Pancreas (tissue), 10 donors: Measurements from ENCODE around the gene ROR2. TPM values are rescaled to one million over a fixed set of nuclear protein-coding genes. Genes with fewer than 3 reads are reported as not detected.

Source experiments
- ATAC-seq, 4 donors: fragments of 200-7000 bp; cut with Tn5 transposase; one replicate each; pipeline versions ENCODE4 v1.8.0 to v1.9.1; 2020; ENCODE audit warnings: mild to moderate bottlenecking in 4 of 4, moderate library complexity in 4 of 4
- DNase-seq, 6 donors: peaks; one replicate each; pipeline ENCODE4 v3.0.0-alpha.2; 2020
- FAIRE-seq: peaks from 2 replicates; lab custom pipeline; 2012; peaks lifted over from hg19 to GRCh38; lab: Jason Lieb, UNC
- H3K27ac ChIP-seq, 4 donors: fragments of 200-600 bp; sonication (generic); 1 replicate in 3 of 4; 2 replicates in 1 of 4; pipeline versions ENCODE4 v1.5.0 to v1.8.0; 2020
- H3K27me3 ChIP-seq, 4 donors: fragments of 200-600 bp; one replicate each; pipeline ENCODE4 v1.8.0; 2021
- H3K36me3 ChIP-seq, 3 donors: fragments of 200-600 bp; sonication (generic) in 1 of 3; one replicate each; pipeline versions ENCODE4 v1.5.0 to v1.8.0; 2020 to 2021
- H3K4me1 ChIP-seq, 3 donors: fragments of 200-600 bp; one replicate each; pipeline ENCODE4 v1.8.0; 2021
- H3K4me3 ChIP-seq, 4 donors: fragments of 200-600 bp; sonication (generic) in 2 of 4; one replicate each; pipeline versions ENCODE4 v1.5.0 to v1.8.0; 2020 to 2021
- H3K9me3 ChIP-seq, 4 donors: fragments of 200-600 bp; one replicate each; pipeline ENCODE4 v1.8.0; 2021
- WGBS, 2 donors: extraction: QIAGEN DNeasy Blood & Tissue Kit; methylation state at CpG; one replicate each; pipeline ENCODE4 v1.1.7; 2013; 5-methylcytosine and 5-hydroxymethylcytosine counted together
- intact Hi-C, 3 donors: fragments of 100-400 bp; cut with DNase I; formaldehyde crosslinking; loops; one replicate each; pipeline versions ENCODE4 v1.11.1 to v1.14.2; 2022
- polyA plus RNA-seq, 2 donors: library from polyadenylated mRNA; stranded (reverse); fragments of 200-250 nt; gene quantifications; one replicate each; pipeline ENCODE4 v1.2.3, GENCODE V29; 2013
- total RNA-seq, 6 donors: library from RNA; stranded (reverse); fragmentation: NEBNext Ultra II Directional in 4 of 6; extraction: Animal tissue kit (Norgen Biotek cat#: 25700) in 4 of 6; gene quantifications; one replicate each; pipeline versions ENCODE4 v1.2.1 to v1.2.4, GENCODE V29; 2021 to 2023
- TF ChIP-seq, protein P1 (sequence below), 4 donors: fragments of 200-600 bp; sonication (generic) in 3 of 4; IDR thresholded peaks; one replicate each; pipeline versions ENCODE4 v1.5.0 to v1.8.0; 2021; ENCODE audit warnings: antibody characterized with exemption in 4 of 4
- donor health status: healthy with polysubstance abuse.
- donor health status: DM: no; HTN: no; CAD: no; lungs with moderate emphysema.
- donor health status: DM: no; HTN: no; CAD: no.
- donor health status: control.
- donor health status: control.
- donor health status: Bipolar disorder and iron deficiency.
- donor health status: DM: yes; HTN: yes; CAD: no.
- donor health status: DM: no; HTN: no; CAD: no.
- donor health status: DM: no; HTN: no; CAD: no.
- donor health status: DM: yes; HTN: yes; CAD: no.

Gene ROR2
- total and polyA plus RNA-seq, 8 donors, result 0.67 to 6.3 (median 1.2) TPM

DNA sequence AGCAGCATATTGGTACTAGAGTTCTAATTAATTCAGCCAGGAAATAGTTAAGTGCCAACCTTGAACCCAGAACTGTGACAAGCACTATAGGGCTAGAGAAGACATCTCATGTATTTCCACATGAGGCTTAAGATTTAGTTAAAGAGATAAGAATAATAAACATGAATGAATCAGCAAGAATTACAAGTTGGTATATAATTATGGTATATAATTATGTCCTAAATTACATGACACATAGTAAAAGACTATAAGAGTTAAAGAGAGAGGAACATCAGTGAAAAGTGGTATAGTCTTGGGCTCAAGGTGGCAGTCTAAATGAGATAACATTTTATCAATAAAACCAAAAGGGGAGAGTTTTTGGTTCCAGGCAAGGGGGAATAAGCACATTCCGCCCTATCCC, 303.3 kb downstream of the ROR2 start:
- no peak overlapping the region for H3K4me3 ChIP-seq
- intact Hi-C loops, result no loop called here
- no peak overlapping the region for H3K27ac ChIP-seq
- DNase-seq (no peak), FAIRE-seq (no peak), ATAC-seq (no peak)
- no peaks in the 10 kb centered on the region for H3K36me3 ChIP-seq
- no peaks in the 10 kb centered on the region for H3K4me1 ChIP-seq
- H3K27me3 ChIP-seq, result no peaks in the 10 kb centered on the region
- WGBS, 2 donors, result 92 to 100% methylated on average over 1 of the region's 1 CpG
- H3K9me3 ChIP-seq, result no peaks in the 10 kb centered on the region
- TF ChIP-seq, protein P1, sequence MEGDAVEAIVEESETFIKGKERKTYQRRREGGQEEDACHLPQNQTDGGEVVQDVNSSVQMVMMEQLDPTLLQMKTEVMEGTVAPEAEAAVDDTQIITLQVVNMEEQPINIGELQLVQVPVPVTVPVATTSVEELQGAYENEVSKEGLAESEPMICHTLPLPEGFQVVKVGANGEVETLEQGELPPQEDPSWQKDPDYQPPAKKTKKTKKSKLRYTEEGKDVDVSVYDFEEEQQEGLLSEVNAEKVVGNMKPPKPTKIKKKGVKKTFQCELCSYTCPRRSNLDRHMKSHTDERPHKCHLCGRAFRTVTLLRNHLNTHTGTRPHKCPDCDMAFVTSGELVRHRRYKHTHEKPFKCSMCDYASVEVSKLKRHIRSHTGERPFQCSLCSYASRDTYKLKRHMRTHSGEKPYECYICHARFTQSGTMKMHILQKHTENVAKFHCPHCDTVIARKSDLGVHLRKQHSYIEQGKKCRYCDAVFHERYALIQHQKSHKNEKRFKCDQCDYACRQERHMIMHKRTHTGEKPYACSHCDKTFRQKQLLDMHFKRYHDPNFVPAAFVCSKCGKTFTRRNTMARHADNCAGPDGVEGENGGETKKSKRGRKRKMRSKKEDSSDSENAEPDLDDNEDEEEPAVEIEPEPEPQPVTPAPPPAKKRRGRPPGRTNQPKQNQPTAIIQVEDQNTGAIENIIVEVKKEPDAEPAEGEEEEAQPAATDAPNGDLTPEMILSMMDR (IDR thresholded peaks at IDR 0.05), result no peak

DNA sequence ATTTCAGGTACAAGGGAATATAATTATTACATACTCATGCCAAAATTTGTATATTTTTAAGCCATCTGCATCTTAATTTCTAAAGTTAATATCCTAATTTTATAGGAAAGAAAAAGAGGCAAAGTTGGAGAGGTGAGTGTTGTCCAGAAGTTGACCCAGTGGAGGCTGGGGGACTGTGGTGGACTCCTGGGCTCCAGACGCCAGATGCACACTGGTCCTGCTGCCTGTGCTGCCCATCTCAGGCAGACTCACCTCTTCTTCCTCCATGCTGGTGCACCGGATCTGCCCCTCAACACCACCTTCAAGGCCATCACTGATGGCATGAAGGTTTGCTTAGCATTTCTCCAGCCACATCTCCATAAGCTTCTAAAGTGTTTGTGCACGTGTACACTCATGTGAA, 305.6 kb downstream of the ROR2 start:
- intact Hi-C loops, result no loop called here
- no peak for FAIRE-seq
- 77 to 88% methylated on average over 3 of the region's 3 CpGs for WGBS, 2 donors
- Histone ChIP-seq H3K27me3 (no peaks in the 10 kb centered on the region), H3K4me1 (no peaks in the 10 kb centered on the region), H3K9me3 (no peaks in the 10 kb centered on the region), H3K4me3 (no peak overlapping the region), H3K36me3 (no peaks in the 10 kb centered on the region), H3K27ac (no peak overlapping the region)
- DNase-seq, result no peak
- TF ChIP-seq, protein P1 (IDR thresholded peaks at IDR 0.05), result no peak
- no peak for ATAC-seq

DNA sequence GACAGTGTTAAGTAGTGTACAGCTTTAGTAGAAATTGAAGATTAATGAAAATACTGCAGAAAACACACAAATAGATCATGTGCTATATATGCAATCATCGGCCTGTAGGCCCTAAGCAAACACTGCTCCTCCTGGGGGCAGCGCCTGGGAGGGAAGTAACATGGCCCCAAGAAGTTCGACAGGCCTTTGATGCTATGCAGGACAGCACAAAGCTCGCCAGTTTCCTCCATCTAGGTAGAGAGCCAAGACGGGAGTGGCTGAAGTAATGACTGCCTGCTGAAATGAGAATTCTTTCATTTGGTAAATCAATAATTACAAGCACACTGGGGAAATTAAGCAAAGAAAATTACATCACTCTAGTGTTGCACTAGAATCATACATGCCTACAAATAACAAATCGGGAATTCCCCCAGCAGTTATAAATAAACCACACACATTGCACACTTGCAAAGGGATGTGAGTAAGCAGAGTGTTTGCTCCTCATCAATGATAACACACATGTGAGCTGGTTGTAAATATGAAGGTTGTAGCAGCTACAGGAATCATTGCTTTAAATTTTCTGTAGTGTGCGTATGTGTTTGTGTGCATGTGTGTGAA, 306.4 kb downstream of the ROR2 start:
- WGBS, 2 donors, result 52 to 57% methylated on average over 7 of the region's 7 CpGs
- Histone ChIP-seq H3K27ac (no peak overlapping the region), H3K4me1 (no peaks in the 10 kb centered on the region), H3K27me3 (no peaks in the 10 kb centered on the region), H3K9me3 (no peaks in the 10 kb centered on the region), H3K4me3 (no peak overlapping the region), H3K36me3 (no peaks in the 10 kb centered on the region)
- DNase-seq (no peak), FAIRE-seq (no peak), ATAC-seq (peak in 1 of 4 donors; percentile 37)
- intact Hi-C loops, result no loop called here
- TF ChIP-seq, protein P1 (IDR thresholded peaks at IDR 0.05), result no peak

DNA sequence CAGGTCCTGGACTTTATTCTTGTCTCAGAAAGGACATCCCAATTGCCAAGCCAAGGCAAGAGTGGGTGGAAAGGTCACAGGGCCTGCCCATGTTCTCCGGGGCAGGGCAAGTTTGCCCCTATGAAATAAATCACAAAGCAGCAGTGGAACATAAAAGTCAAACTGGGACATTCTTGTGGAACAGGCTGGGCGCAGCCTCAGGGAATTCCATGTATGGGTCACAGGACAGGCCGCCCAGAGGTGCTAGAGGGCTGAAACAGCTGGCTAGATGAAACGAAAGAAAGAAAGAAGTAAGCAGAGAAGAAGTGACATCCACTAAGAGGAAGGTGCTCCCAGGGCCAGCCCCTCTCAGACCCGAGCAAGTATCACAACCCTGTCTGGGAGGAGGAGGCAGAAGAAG, 307.3 kb downstream of the ROR2 start:
- no peak for DNase-seq
- ATAC-seq, result no peak
- Histone ChIP-seq H3K27ac (no peak overlapping the region), H3K4me3 (no peak overlapping the region), H3K4me1 (no peaks in the 10 kb centered on the region), H3K27me3 (no peaks in the 10 kb centered on the region), H3K9me3 (no peaks in the 10 kb centered on the region), H3K36me3 (no peaks in the 10 kb centered on the region)
- 90 to 93% methylated on average over 5 of the region's 5 CpGs for WGBS, 2 donors
- intact Hi-C loops, result no loop called here
- no peak for FAIRE-seq
- TF ChIP-seq, protein P1 (IDR thresholded peaks at IDR 0.05), result no peak

DNA sequence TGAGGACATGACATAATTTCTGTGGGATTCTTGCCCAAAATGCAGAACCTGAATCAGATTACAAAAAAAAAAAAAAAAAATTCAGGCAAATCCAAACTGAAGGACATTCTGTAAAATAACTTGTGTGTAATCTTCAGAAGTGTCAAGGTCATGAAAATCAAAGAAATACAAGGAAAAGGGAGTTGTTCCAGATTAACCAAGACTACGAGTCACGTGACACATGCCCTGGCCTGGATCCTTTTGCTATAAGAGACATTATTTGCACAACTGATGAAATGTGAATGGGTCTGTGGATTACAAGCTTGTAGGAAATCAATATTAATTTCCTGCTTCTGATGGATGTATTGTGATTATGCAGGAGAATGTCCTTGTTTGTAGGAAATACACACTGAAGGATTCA, 309.6 kb downstream of the ROR2 start:
- ATAC-seq (peak in 2 of 4 donors; percentile 64 to 66), FAIRE-seq (no peak), DNase-seq (peak in 2 of 6 donors; percentile 16 to 22)
- intact Hi-C loops, result no loop called here
- Histone ChIP-seq H3K9me3 (no peaks in the 10 kb centered on the region), H3K27ac (no peak overlapping the region), H3K4me3 (no peak overlapping the region), H3K4me1 (no peaks in the 10 kb centered on the region), H3K27me3 (no peaks in the 10 kb centered on the region), H3K36me3 (no peaks in the 10 kb centered on the region)
- TF ChIP-seq, protein P1 (IDR thresholded peaks at IDR 0.05), result no peak
- WGBS, 2 donors, result 30 to 39% methylated on average over 2 of the region's 2 CpGs
